Lower leg skin (tissue), 3 donors: ENCODE data around the gene KRTAP12-1.

Source experiments
- CTCF ChIP-seq, 3 donors: fragments of 450-650 bp; IDR thresholded peaks; one replicate each; pipeline ENCODE4 v1.5.1; 2016; ENCODE audit warnings: antibody characterized with exemption in 3 of 3, mild to moderate bottlenecking in 3 of 3, moderate library complexity in 2 of 3
- POLR2A ChIP-seq, 2 donors: fragments of 450-650 bp; IDR thresholded peaks; one replicate each; pipeline ENCODE4 v1.6.1; 2016 to 2017; ENCODE audit warnings: antibody characterized with exemption in 2 of 2, mild to moderate bottlenecking in 1 of 2, moderate library complexity in 1 of 2

- no peak for TF ChIP-seq POLR2A (IDR thresholded peaks at IDR 0.05)
- TF ChIP-seq CTCF (IDR thresholded peaks at IDR 0.05) = no peak
These were observed 22.0 kb upstream of the KRTAP12-1 start for GRCh38 chr21:44703731-44704635.
